Progenitor cell of endocrine pancreas (in vitro differentiated cells): ENCODE measurements around the gene ADD1. TPM values are rescaled to one million over a fixed set of nuclear protein-coding genes. Genes with fewer than 3 reads are reported as not detected.

Experiments used
- DNase-seq: peaks from one replicate; pipeline ENCODE4 v3.0.0; 2021; ENCODE audit warnings: low spot score; ENCODE audit not compliant: unreplicated experiment
- H3K27ac Mint-ChIP-seq: 2 replicates; pipeline ENCODE4 v1.8.0; 2021; ENCODE audit warnings: mild to moderate bottlenecking, moderate library complexity, mixed read lengths
- H3K27me3 Mint-ChIP-seq: 2 replicates; pipeline ENCODE4 v1.8.0; 2021; ENCODE audit warnings: mixed read lengths
- H3K36me3 Mint-ChIP-seq: 2 replicates; pipeline ENCODE4 v1.8.0; 2022; ENCODE audit warnings: mixed read lengths; ENCODE audit not compliant: insufficient read depth
- H3K4me1 Mint-ChIP-seq: 2 replicates; pipeline ENCODE4 v1.8.0; 2021; ENCODE audit warnings: low read depth, mixed read lengths
- H3K4me3 Mint-ChIP-seq: 2 replicates; pipeline ENCODE4 v1.8.0; 2021; ENCODE audit warnings: low read depth, mild to moderate bottlenecking, moderate library complexity, mixed read lengths
- H3K9me3 Mint-ChIP-seq: 2 replicates; pipeline ENCODE4 v1.8.0; 2021; ENCODE audit warnings: low read depth, mixed read lengths
- total RNA-seq: library from RNA; stranded (reverse); gene quantifications from 2 replicates; pipeline ENCODE4 v1.2.1, GENCODE V29; 2021
- TF ChIP-seq, protein P1 (sequence below): fragments of 200-600 bp; sonication (generic); IDR thresholded peaks from one replicate; pipeline ENCODE4 v1.5.0; 2021; ENCODE audit warnings: antibody characterized with exemption, mild to moderate bottlenecking; ENCODE audit not compliant: unreplicated experiment

The ADD1 gene
- total RNA-seq, 1 donor from 2014 or later, result 271 TPM

DNA sequence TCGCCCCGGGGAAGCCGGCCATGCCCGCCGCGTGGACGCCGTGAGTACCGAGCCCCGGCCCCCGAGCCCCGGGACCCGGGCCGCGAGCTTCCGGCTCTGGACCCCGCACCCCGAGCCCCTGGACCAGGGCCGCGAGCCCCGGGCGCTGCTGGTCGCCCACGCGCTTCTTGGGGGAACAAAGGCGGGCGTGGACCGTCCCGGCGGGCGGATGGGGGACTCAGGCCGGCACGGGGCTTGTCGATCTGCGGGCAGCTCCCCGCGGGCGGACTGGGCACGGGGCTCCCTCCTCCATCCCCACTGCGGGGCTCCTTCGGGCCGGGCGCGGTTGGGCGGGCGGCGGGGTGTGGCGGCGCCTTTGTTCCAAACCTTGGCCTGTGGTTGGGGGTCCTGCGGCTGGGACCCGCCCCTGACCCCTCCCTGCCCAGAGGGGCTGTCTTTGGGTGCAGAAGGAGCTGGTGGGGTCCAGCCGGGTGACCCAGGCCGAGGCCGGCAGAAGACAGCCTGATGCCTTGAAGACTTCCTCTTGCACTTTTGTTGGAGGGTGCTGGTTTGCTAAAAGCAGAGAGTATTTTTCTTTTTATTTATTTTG is 25.2 kb upstream of the ADD1 start:
- Mint-ChIP-seq H3K27ac (no peak overlapping the region), H3K4me1 (peaks cover 5% of the 10 kb centered on the region), H3K36me3 (peaks cover 6% of the 10 kb centered on the region), H3K4me3 (peak overlapping the region; percentile 74), H3K27me3 (peaks cover 3% of the 10 kb centered on the region), H3K9me3 (peaks cover 10% of the 10 kb centered on the region)
- TF ChIP-seq, protein P1, sequence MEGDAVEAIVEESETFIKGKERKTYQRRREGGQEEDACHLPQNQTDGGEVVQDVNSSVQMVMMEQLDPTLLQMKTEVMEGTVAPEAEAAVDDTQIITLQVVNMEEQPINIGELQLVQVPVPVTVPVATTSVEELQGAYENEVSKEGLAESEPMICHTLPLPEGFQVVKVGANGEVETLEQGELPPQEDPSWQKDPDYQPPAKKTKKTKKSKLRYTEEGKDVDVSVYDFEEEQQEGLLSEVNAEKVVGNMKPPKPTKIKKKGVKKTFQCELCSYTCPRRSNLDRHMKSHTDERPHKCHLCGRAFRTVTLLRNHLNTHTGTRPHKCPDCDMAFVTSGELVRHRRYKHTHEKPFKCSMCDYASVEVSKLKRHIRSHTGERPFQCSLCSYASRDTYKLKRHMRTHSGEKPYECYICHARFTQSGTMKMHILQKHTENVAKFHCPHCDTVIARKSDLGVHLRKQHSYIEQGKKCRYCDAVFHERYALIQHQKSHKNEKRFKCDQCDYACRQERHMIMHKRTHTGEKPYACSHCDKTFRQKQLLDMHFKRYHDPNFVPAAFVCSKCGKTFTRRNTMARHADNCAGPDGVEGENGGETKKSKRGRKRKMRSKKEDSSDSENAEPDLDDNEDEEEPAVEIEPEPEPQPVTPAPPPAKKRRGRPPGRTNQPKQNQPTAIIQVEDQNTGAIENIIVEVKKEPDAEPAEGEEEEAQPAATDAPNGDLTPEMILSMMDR, result no peak
- DNase-seq, result no peak

DNA sequence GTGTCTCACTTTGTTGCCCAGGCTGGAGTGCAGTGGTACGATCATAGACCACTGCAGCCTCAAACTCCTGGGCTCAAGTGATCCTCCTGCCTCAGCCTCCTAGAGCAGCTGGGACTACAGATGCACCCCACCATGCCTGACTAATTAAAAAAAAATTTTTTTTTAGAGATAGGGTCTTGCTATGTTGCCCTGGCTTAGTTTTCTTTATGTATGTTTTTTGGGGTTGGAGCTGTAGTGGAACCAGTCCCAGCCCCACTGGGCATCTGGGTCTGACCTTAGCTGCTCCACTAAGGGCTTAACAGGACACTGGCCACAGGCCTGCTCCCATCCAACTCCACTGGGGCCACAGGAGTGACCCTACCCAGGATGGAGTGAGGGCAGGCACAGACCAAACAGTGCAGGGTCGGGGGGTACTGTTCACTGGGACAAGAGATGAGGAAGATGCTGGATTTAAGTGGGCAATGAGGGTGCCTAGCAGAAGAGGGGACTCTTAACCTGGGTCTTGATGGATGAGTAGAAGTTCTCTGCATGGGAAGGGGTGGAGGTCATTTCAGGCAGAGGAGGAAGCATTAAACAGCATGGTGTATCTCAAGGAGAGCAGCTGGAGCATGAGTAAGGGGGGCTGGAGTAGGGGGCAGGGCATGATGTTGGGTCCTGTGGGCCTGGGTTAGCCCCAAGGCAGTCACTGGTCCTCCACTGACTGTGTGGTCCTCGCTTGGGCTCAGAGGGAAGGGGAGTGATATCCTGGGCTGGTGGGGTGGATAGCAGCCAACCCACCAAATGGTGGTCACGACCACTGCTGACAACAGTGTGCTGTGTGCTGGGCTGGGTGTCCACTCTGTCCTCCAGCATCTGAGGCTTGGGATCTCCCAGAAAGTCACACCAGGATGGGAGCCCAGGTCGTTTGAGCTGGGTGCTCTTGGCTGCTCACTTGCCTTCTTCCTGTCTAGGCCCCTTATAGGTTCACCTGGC is 24.1 kb upstream of the ADD1 start:
- H3K36me3 Mint-ChIP-seq, result peaks cover 8% of the 10 kb centered on the region
- DNase-seq, result no peak
- peaks cover 3% of the 10 kb centered on the region for H3K27me3 Mint-ChIP-seq
- peaks cover 5% of the 10 kb centered on the region for H3K4me1 Mint-ChIP-seq
- H3K4me3 Mint-ChIP-seq, result peak overlapping the region; percentile 74
- peaks cover 10% of the 10 kb centered on the region for H3K9me3 Mint-ChIP-seq
- TF ChIP-seq, protein P1, result no peak
- H3K27ac Mint-ChIP-seq, result no peak overlapping the region

DNA sequence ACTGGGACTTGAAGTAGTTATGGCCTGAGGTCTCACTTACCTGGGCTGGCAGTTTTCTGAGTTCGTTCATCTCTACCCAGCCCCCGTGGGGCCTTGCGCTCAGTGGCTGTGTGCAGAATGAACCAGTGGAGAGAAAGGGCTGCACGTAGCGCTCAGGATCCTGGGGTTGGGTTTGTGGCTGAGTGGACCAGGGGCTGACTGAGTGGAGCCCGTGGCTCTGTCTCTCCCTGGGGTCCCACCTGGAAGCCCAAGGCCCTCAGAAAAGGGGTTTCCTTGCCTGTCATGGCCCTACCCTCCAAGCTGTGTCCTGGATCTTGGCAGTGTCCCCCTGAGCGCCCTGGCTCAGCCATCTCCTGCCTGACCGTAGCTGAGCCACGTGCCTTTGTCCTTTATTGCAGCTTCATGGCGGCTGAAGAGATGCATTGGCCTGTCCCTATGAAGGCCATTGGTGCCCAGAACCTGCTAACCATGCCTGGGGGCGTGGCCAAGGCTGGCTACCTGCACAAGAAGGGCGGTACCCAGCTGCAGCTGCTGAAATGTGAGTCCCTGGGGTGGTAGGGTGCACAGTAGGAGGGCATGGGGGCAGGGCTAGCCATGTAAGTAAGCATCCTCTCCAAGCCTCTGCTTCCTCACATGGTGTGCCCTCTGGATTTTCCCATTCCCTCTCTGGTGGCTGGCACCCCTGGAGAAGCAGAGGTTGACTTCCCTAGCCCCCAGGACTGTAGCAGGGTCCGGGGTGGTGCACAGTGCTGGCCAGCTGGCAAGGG is 23.2 kb upstream of the ADD1 start:
- Mint-ChIP-seq H3K4me1 (peaks cover 5% of the 10 kb centered on the region), H3K27ac (no peak overlapping the region), H3K27me3 (peaks cover 3% of the 10 kb centered on the region), H3K4me3 (peak overlapping the region; percentile 74), H3K36me3 (peaks cover 10% of the 10 kb centered on the region), H3K9me3 (peaks cover 10% of the 10 kb centered on the region)
- no peak for DNase-seq
- TF ChIP-seq, protein P1, result no peak

DNA sequence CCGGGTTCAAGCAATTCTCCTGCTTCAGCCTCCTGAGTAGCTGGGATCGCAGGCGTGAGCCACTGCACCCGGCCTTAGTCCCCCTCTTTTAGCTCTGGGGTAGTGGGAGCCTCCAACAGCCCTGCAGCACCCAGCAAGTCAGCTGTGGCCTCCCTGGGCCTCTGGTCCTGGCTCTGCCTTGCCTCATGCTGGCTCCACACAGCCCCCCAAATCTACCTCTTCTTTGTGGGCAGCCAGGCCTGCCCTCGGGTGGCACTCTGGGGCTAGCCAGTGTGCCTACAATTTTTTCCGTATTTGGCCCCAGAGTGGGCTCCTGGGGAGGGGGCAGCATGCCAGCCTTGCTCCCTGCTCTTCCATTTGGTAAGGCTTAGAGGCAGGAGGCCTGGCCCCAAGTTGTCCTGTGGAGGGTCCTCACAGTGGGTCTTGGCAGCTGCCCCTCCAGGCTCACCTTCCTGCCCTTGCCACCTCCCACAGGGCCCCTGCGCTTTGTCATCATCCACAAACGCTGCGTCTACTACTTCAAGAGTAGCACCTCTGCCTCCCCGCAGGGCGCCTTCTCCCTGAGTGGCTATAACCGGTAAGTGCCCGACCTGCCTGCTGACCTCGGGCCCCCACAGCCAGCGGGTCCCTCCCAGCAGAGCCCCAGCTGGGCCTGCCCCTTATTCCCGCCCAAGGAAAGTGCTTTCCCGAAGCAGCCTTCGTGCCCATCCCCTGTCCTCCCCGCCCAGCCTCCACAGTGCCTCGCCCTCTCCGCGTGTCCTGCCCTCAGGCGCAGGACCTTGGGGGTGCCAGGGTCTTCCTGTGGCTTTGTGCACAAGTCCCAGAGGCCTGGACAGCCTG is 21.0 kb upstream of the ADD1 start:
- peaks cover 4% of the 10 kb centered on the region for H3K4me1 Mint-ChIP-seq
- no peak overlapping the region for H3K27ac Mint-ChIP-seq
- H3K27me3 Mint-ChIP-seq, result no peaks in the 10 kb centered on the region
- TF ChIP-seq, protein P1, result no peak
- no peak for DNase-seq
- H3K36me3 Mint-ChIP-seq, result peaks cover 4% of the 10 kb centered on the region
- H3K9me3 Mint-ChIP-seq, result no peaks in the 10 kb centered on the region
- H3K4me3 Mint-ChIP-seq, result no peak overlapping the region
